ENCODE results near the gene NCKAP1.
A peak's percentile ranks its signal among the peaks of the same experiment; 100 is the strongest.

The NCKAP1 gene

GRCh38 chr2:182951948-182952663 is 86.2 kb downstream of the NCKAP1 start:
- peak; percentile 49 for ATAC-seq

GRCh38 chr2:182950546-182950945 is 87.7 kb downstream of the NCKAP1 start:
- DNase-seq, result no peak
- no peak for ATAC-seq

More at GRCh38 chr2:182951948-182952663, 86.2 kb downstream of the NCKAP1 start:
- DNase-seq, result no peak

GRCh38 chr2:182949572-182950189 is 88.6 kb downstream of the NCKAP1 start:
- DNase-seq, result no peak
- no peak for ATAC-seq

- DNase-seq, result no peak
- no peak for ATAC-seq
Measured at GRCh38 chr2:182949052-182949451, 89.2 kb downstream of the NCKAP1 start.

- no peak for ATAC-seq
- no peak for DNase-seq
Measured at GRCh38 chr2:182946958-182947369, 91.3 kb downstream of the NCKAP1 start.

GRCh38 chr2:182943339-182943738 is 94.9 kb downstream of the NCKAP1 start:
- no peak for DNase-seq
- no peak for ATAC-seq

GRCh38 chr2:182942756-182943155 is 95.5 kb downstream of the NCKAP1 start:
- ATAC-seq (no peak), DNase-seq (no peak)

GRCh38 chr2:182941919-182942318 is 96.3 kb downstream of the NCKAP1 start:
- ATAC-seq, result no peak

GRCh38 chr2:182941121-182941722 is 97.0 kb downstream of the NCKAP1 start:
- DNase-seq, result no peak
- no peak for ATAC-seq

More at GRCh38 chr2:182941919-182942318, 96.3 kb downstream of the NCKAP1 start:
- no peak for DNase-seq

- no peak for DNase-seq
- no peak for ATAC-seq
Measured at GRCh38 chr2:182937870-182938269, 100.4 kb downstream of the NCKAP1 start.

- ATAC-seq (no peak), DNase-seq (no peak)
Measured at GRCh38 chr2:182933629-182934028, 104.6 kb downstream of the NCKAP1 start.

GRCh38 chr2:182929972-182930371 is 108.3 kb downstream of the NCKAP1 start:
- DNase-seq (no peak), ATAC-seq (no peak)

GRCh38 chr2:182924306-182924705 is 114.0 kb downstream of the NCKAP1 start:
- DNase-seq (no peak), ATAC-seq (no peak)

- ATAC-seq, result no peak
- no peak for DNase-seq
Measured at GRCh38 chr2:182921234-182921633, 117.0 kb downstream of the NCKAP1 start.

GRCh38 chr2:182920631-182921056 is 117.6 kb downstream of the NCKAP1 start:
- no peak for DNase-seq
- no peak for ATAC-seq

- ATAC-seq, result no peak
Measured at GRCh38 chr2:182920089-182920488, 118.2 kb downstream of the NCKAP1 start.

GRCh38 chr2:182918961-182919652 is 119.2 kb downstream of the NCKAP1 start:
- ATAC-seq (no peak), DNase-seq (no peak)

More at GRCh38 chr2:182920089-182920488, 118.2 kb downstream of the NCKAP1 start:
- DNase-seq, result no peak

- ATAC-seq, result no peak
Measured at GRCh38 chr2:182917924-182918323, 120.3 kb downstream of the NCKAP1 start.

GRCh38 chr2:182916417-182916816 is 121.8 kb downstream of the NCKAP1 start:
- no peak for ATAC-seq
- no peak for DNase-seq

More at GRCh38 chr2:182917924-182918323, 120.3 kb downstream of the NCKAP1 start:
- DNase-seq, result no peak

GRCh38 chr2:182915369-182916326 is 122.6 kb downstream of the NCKAP1 start:
- DNase-seq, result no peak
- ATAC-seq, result no peak

- ATAC-seq, result no peak
- DNase-seq, result no peak
Measured at GRCh38 chr2:182914852-182915251, 123.4 kb downstream of the NCKAP1 start.
